Stimulated activated CD8-positive, alpha-beta memory T cell treated with anti-CD3 and anti-CD28 coated beads, Interleukin-7, amount 100 ng/mL, for 24 hours (primary cell): ENCODE measurements around the gene PDE7B.

ENCODE experiments used
- DNase-seq: peaks from one replicate; pipeline ENCODE4 v3.0.0-alpha.2; 2020; ENCODE audit warnings: low read depth

The PDE7B gene

GRCh38 chr6:135936606-135937005 lies 85.1 kb downstream of the PDE7B start:
- DNase-seq = no peak

GRCh38 chr6:135937106-135937505 lies 85.6 kb downstream of the PDE7B start:
- DNase-seq = no peak

GRCh38 chr6:135938576-135939207 lies 87.2 kb downstream of the PDE7B start:
- no peak for DNase-seq

GRCh38 chr6:135939208-135939591 lies 87.7 kb downstream of the PDE7B start:
- no peak for DNase-seq

GRCh38 chr6:135940616-135941167 lies 89.2 kb downstream of the PDE7B start:
- DNase-seq = no peak

- no peak for DNase-seq
Observed at GRCh38 chr6:135941275-135942025, 89.9 kb downstream of the PDE7B start.

GRCh38 chr6:135944120-135944519 lies 92.6 kb downstream of the PDE7B start:
- no peak for DNase-seq

GRCh38 chr6:135946674-135947073 lies 95.2 kb downstream of the PDE7B start:
- no peak for DNase-seq

- no peak for DNase-seq
Observed at GRCh38 chr6:135950669-135951068, 99.2 kb downstream of the PDE7B start.

GRCh38 chr6:135951169-135951568 lies 99.7 kb downstream of the PDE7B start:
- DNase-seq = no peak

- no peak for DNase-seq
Observed at GRCh38 chr6:135953818-135954217, 102.3 kb downstream of the PDE7B start.

GRCh38 chr6:135955099-135955498 lies 103.6 kb downstream of the PDE7B start:
- no peak for DNase-seq

- DNase-seq = no peak
Observed at GRCh38 chr6:135962731-135963130, 111.2 kb downstream of the PDE7B start.

- DNase-seq = no peak
Observed at GRCh38 chr6:135970750-135971149, 119.2 kb downstream of the PDE7B start.

- no peak for DNase-seq
Observed at GRCh38 chr6:135971351-135971750, 119.8 kb downstream of the PDE7B start.

GRCh38 chr6:135972150-135972549 lies 120.6 kb downstream of the PDE7B start:
- DNase-seq = no peak

GRCh38 chr6:135972586-135972985 lies 121.1 kb downstream of the PDE7B start:
- no peak for DNase-seq

- no peak for DNase-seq
Observed at GRCh38 chr6:135974426-135974825, 122.9 kb downstream of the PDE7B start.

GRCh38 chr6:135976585-135976984 lies 125.1 kb downstream of the PDE7B start:
- no peak for DNase-seq

- DNase-seq = no peak
Observed at GRCh38 chr6:135983093-135983492, 131.6 kb downstream of the PDE7B start.

GRCh38 chr6:135983718-135984343 lies 132.3 kb downstream of the PDE7B start:
- DNase-seq = no peak

GRCh38 chr6:135985471-135985870 lies 134.0 kb downstream of the PDE7B start:
- no peak for DNase-seq

GRCh38 chr6:135987226-135987625 lies 135.7 kb downstream of the PDE7B start:
- DNase-seq = no peak
